HepG2 (cell line): ENCODE measurements around the gene EFEMP2. TPM values are rescaled to one million over a fixed set of nuclear protein-coding genes. Genes with fewer than 3 reads are reported as not detected.

Source experiments
- AGO2 ChIP-seq: fragments of 200-400 bp; formaldehyde crosslinking; optimal IDR thresholded peaks from 2 replicates; pipeline ENCODE3; 2017; ENCODE audit warnings: mild to moderate bottlenecking, low read depth, low read length, moderate library complexity
- CBFB ChIP-seq: sonication (generic); formaldehyde crosslinking; IDR thresholded peaks from 2 replicates; pipeline ENCODE4 v1.4.0; 2020; ENCODE audit warnings: missing genetic modification reagents
- CHD2 ChIP-seq: IDR thresholded peaks from 2 replicates; pipeline ENCODE4 v1.6.1; 2011; ENCODE audit warnings: low read depth, low read length, improper control_type of control experiment
- IRF2 ChIP-seq: IDR thresholded peaks from 2 replicates; pipeline ENCODE4 v1.6.1; 2018; ENCODE audit warnings: missing genetic modification reagents, missing compliant biosample characterization
- MAF1 ChIP-seq: sonication (generic); formaldehyde crosslinking; IDR thresholded peaks from 2 replicates; pipeline ENCODE4 v1.5.0; 2020; ENCODE audit warnings: missing genetic modification reagents, borderline replicate concordance
- MED8 ChIP-seq: sonication (generic); formaldehyde crosslinking; IDR thresholded peaks from 2 replicates; pipeline ENCODE4 v1.8.1; 2023; ENCODE audit warnings: mild to moderate bottlenecking, missing genetic modification reagents; ENCODE audit not compliant: insufficient replicate concordance
- MYC ChIP-seq: sonication (generic); formaldehyde crosslinking; IDR thresholded peaks from 2 replicates; pipeline ENCODE4 v1.9.0; 2021; ENCODE audit warnings: missing genetic modification reagents, borderline replicate concordance
- NFKB2 ChIP-seq: sonication (generic); formaldehyde crosslinking; IDR thresholded peaks from 2 replicates; pipeline ENCODE4 v1.4.0; 2020; ENCODE audit warnings: missing genetic modification reagents, borderline replicate concordance
- SAP130 ChIP-seq: IDR thresholded peaks from 2 replicates; pipeline ENCODE4 v1.6.1; 2016; ENCODE audit warnings: low read depth
- SMAD3 ChIP-seq: sonication (generic); formaldehyde crosslinking; IDR thresholded peaks from 2 replicates; pipeline ENCODE4 v1.4.0; 2020; ENCODE audit warnings: missing genetic modification reagents
- TBL1XR1 ChIP-seq: fragments of 150-350 bp; IDR thresholded peaks from 2 replicates; pipeline ENCODE4 v1.6.1; 2014; ENCODE audit warnings: borderline replicate concordance, low read length; ENCODE audit not compliant: partially characterized antibody
- ZFP36L1 ChIP-seq: sonication (generic); formaldehyde crosslinking; IDR thresholded peaks from 2 replicates; pipeline ENCODE4 v1.8.0; 2022; ENCODE audit warnings: mild to moderate bottlenecking, missing genetic modification reagents, moderate library complexity
- ZNF670 ChIP-seq: sonication (generic); formaldehyde crosslinking; IDR thresholded peaks from 2 replicates; pipeline ENCODE4 v1.8.0; 2022; ENCODE audit warnings: mild to moderate bottlenecking, missing genetic modification reagents, borderline replicate concordance
- ZNF674 ChIP-seq: sonication (generic); formaldehyde crosslinking; IDR thresholded peaks from 2 replicates; pipeline ENCODE4 v1.5.0; 2020; ENCODE audit warnings: low read depth, mild to moderate bottlenecking, missing genetic modification reagents
- ZNF678 ChIP-seq: sonication (generic); formaldehyde crosslinking; IDR thresholded peaks from 2 replicates; pipeline ENCODE4 v1.4.0; 2020; ENCODE audit warnings: mild to moderate bottlenecking, missing genetic modification reagents
- polyA plus RNA-seq, 8 experiments: library from polyadenylated mRNA; depleted of rRNA in 3 of 8; stranded (reverse) in 7 of 8; unstranded in 1 of 8; fragments of >200 nt; fragmentation: Illumina TruSeq in 4 of 8; extraction: Trizol in 4 of 8; gene quantifications; 2 replicates each; pipeline versions ENCODE4 v1.2.1 to v1.2.3, GENCODE V29; 2011 to 2016; ENCODE audit warnings: low read depth in 4 of 8, missing spikeins in 1 of 8, mixed read lengths in 1 of 8; ENCODE audit not compliant: insufficient read depth in 1 of 8
- total RNA-seq, 5 experiments: library from RNA; depleted of rRNA; stranded (reverse); fragments of >200 nt; fragmentation: Illumina TruSeq; extraction: Trizol; gene quantifications; 2 replicates each; pipeline ENCODE4 v1.2.3, GENCODE V29; 2016; ENCODE audit warnings: low read depth in 1 of 5
- TF ChIP-seq, protein P1 (sequence below): sonication (generic); IDR thresholded peaks from 2 replicates; pipeline ENCODE4 v1.6.1; 2016; ENCODE audit warnings: low read depth, borderline replicate concordance
- TF ChIP-seq, protein P2 (sequence below): IDR thresholded peaks from 2 replicates; pipeline ENCODE4 v1.6.1; 2016
- TF ChIP-seq, protein P3 (sequence below): sonication (generic); formaldehyde crosslinking; IDR thresholded peaks from 2 replicates; pipeline ENCODE4 v1.5.0; 2020; ENCODE audit warnings: mild to moderate bottlenecking, missing genetic modification reagents, borderline replicate concordance
- TF ChIP-seq, protein P4 (sequence below): conservative IDR thresholded peaks from 2 replicates; pipeline ENCODE4 v1.6.1; 2018; ENCODE audit warnings: missing genetic modification reagents

Gene EFEMP2
- total and polyA plus RNA-seq, 2 of the 13 experiments (the other 11 are each of a cell fraction or from before 2014, with no cell fraction given): 7.4 to 29.7 TPM

DNA sequence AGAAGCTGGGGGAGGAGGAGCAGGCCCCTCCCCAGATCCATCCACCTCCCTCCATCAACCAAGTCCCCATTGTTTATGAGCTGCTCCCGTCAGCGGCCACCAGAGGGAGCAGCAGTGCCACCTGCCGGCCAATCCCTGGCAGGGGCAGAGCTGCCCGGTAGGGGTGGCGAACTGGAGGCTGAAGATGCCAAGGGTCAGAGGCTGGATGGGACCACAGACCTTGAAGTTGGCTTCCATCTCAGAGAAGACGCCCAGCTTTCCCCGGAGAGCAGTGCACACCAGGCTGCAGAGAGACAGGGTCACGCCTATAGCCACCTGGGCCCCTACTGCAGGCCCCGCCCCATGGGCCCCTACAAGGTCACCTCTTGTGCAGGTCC, 12.1 kb upstream of the EFEMP2 start (continued):
- TF ChIP-seq MED8 (CRISPR knock-in tag) (no peak), SMAD3 (CRISPR knock-in tag) (peak; percentile 58; the same call in 1 of the 2 replicates), AGO2 (peak; percentile 24), ZNF674 (CRISPR knock-in tag) (no peak), MYC (peak; percentile 50; the same call in 1 of the 2 replicates), MAF1 (0 out of 2 replicates have a peak, but pooled peaks have one; percentile 35), ZFP36L1 (CRISPR knock-in tag) (no peak), CBFB (no peak), ZNF678 (no peak), NFKB2 (CRISPR knock-in tag) (peak; percentile 75; the same call in 1 of the 2 replicates), TBL1XR1 (no peak), CHD2 (no peak), ZNF670 (no peak), SAP130 (CRISPR knock-in tag) (peak; percentile 66), IRF2 (CRISPR knock-in tag) (peak; percentile 61; the same call in 1 of the 2 replicates)
- TF ChIP-seq, protein P1, sequence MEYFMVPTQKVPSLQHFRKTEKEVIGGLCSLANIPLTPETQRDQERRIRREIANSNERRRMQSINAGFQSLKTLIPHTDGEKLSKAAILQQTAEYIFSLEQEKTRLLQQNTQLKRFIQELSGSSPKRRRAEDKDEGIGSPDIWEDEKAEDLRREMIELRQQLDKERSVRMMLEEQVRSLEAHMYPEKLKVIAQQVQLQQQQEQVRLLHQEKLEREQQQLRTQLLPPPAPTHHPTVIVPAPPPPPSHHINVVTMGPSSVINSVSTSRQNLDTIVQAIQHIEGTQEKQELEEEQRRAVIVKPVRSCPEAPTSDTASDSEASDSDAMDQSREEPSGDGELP: peak; percentile 45; the same call in 1 of the 2 replicates
- TF ChIP-seq, protein P2, sequence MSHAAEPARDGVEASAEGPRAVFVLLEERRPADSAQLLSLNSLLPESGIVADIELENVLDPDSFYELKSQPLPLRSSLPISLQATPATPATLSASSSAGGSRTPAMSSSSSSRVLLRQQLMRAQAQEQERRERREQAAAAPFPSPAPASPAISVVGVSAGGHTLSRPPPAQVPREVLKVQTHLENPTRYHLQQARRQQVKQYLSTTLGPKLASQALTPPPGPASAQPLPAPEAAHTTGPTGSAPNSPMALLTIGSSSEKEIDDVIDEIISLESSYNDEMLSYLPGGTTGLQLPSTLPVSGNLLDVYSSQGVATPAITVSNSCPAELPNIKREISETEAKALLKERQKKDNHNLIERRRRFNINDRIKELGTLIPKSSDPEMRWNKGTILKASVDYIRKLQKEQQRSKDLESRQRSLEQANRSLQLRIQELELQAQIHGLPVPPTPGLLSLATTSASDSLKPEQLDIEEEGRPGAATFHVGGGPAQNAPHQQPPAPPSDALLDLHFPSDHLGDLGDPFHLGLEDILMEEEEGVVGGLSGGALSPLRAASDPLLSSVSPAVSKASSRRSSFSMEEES (CRISPR knock-in tag): no peak
- TF ChIP-seq, protein P3, sequence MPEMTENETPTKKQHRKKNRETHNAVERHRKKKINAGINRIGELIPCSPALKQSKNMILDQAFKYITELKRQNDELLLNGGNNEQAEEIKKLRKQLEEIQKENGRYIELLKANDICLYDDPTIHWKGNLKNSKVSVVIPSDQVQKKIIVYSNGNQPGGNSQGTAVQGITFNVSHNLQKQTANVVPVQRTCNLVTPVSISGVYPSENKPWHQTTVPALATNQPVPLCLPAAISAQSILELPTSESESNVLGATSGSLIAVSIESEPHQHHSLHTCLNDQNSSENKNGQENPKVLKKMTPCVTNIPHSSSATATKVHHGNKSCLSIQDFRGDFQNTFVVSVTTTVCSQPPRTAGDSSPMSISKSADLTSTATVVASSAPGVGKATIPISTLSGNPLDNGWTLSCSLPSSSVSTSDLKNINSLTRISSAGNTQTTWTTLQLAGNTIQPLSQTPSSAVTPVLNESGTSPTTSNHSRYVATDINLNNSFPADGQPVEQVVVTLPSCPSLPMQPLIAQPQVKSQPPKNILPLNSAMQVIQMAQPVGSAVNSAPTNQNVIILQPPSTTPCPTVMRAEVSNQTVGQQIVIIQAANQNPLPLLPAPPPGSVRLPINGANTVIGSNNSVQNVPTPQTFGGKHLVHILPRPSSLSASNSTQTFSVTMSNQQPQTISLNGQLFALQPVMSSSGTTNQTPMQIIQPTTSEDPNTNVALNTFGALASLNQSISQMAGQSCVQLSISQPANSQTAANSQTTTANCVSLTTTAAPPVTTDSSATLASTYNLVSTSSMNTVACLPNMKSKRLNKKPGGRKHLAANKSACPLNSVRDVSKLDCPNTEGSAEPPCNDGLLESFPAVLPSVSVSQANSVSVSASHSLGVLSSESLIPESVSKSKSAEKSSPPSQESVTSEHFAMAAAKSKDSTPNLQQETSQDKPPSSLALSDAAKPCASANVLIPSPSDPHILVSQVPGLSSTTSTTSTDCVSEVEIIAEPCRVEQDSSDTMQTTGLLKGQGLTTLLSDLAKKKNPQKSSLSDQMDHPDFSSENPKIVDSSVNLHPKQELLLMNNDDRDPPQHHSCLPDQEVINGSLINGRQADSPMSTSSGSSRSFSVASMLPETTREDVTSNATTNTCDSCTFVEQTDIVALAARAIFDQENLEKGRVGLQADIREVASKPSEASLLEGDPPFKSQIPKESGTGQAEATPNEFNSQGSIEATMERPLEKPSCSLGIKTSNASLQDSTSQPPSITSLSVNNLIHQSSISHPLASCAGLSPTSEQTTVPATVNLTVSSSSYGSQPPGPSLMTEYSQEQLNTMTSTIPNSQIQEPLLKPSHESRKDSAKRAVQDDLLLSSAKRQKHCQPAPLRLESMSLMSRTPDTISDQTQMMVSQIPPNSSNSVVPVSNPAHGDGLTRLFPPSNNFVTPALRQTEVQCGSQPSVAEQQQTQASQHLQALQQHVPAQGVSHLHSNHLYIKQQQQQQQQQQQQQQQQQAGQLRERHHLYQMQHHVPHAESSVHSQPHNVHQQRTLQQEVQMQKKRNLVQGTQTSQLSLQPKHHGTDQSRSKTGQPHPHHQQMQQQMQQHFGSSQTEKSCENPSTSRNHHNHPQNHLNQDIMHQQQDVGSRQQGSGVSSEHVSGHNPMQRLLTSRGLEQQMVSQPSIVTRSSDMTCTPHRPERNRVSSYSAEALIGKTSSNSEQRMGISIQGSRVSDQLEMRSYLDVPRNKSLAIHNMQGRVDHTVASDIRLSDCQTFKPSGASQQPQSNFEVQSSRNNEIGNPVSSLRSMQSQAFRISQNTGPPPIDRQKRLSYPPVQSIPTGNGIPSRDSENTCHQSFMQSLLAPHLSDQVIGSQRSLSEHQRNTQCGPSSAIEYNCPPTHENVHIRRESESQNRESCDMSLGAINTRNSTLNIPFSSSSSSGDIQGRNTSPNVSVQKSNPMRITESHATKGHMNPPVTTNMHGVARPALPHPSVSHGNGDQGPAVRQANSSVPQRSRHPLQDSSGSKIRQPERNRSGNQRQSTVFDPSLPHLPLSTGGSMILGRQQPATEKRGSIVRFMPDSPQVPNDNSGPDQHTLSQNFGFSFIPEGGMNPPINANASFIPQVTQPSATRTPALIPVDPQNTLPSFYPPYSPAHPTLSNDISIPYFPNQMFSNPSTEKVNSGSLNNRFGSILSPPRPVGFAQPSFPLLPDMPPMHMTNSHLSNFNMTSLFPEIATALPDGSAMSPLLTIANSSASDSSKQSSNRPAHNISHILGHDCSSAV (CRISPR knock-in tag): no peak
- TF ChIP-seq, protein P4, sequence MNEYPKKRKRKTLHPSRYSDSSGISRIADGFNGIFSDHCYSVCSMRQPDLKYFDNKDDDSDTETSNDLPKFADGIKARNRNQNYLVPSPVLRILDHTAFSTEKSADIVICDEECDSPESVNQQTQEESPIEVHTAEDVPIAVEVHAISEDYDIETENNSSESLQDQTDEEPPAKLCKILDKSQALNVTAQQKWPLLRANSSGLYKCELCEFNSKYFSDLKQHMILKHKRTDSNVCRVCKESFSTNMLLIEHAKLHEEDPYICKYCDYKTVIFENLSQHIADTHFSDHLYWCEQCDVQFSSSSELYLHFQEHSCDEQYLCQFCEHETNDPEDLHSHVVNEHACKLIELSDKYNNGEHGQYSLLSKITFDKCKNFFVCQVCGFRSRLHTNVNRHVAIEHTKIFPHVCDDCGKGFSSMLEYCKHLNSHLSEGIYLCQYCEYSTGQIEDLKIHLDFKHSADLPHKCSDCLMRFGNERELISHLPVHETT: no peak
